Activated CD4-positive, alpha-beta memory T cell treated with anti-CD3 and anti-CD28 coated beads for 36 hours (primary cell): ENCODE measurements around the gene C16orf74. TPM values are rescaled to one million over a fixed set of nuclear protein-coding genes. Genes with fewer than 3 reads are reported as not detected.
A peak's percentile ranks its signal among the peaks of the same experiment; 100 is the strongest.

ENCODE experiments used
- CTCF ChIA-PET: fragments of 350-600 bp; sonication (Branson Sonifier 250); formaldehyde crosslinking; loops from one replicate; lab custom pipeline; 2021; ENCODE audit warnings: antibody characterized with exemption, inconsistent platforms; lab: Charles Lee
- POLR2A ChIA-PET: fragments of 350-600 bp; sonication (Branson Sonifier 250); formaldehyde crosslinking; loops from one replicate; lab custom pipeline; 2021; ENCODE audit warnings: antibody characterized with exemption; lab: Charles Lee
- DNase-seq: peaks from one replicate; pipeline ENCODE4 v3.0.0-alpha.2; 2020
- H3K27ac Mint-ChIP-seq: one replicate; pipeline ENCODE4 v1.8.0; 2021; ENCODE audit warnings: mixed read lengths
- H3K27me3 Mint-ChIP-seq: one replicate; pipeline ENCODE4 v1.8.0; 2021; ENCODE audit warnings: mixed read lengths
- H3K36me3 Mint-ChIP-seq: one replicate; pipeline ENCODE4 v1.8.0; 2021; ENCODE audit warnings: mixed read lengths
- H3K4me1 Mint-ChIP-seq: one replicate; pipeline ENCODE4 v1.8.0; 2021; ENCODE audit warnings: low read depth, mixed read lengths
- H3K4me3 Mint-ChIP-seq: one replicate; pipeline ENCODE4 v1.8.0; 2021; ENCODE audit warnings: mild to moderate bottlenecking, mixed read lengths
- H3K9me3 Mint-ChIP-seq: one replicate; pipeline ENCODE4 v1.8.0; 2021; ENCODE audit warnings: mixed read lengths
- intact Hi-C: fragments of 100-400 bp; cut with micrococcal nuclease; formaldehyde crosslinking; loops from one replicate; pipeline ENCODE4 v1.15.1; 2023
- total RNA-seq, 2 experiments: library from RNA; stranded (reverse); gene quantifications; one replicate each; pipeline ENCODE4 v1.2.3, GENCODE V29; 2021

Gene C16orf74
- not detected for total RNA-seq

GRCh38 chr16:85750827-85751697, at the start of gene C16orf74:
Gene C16orf74 (minus strand): TSS chr16:85751096. CDS start chr16:85735217, 15,879 bp downstream.
- Mint-ChIP-seq H3K36me3 (no peaks in the 10 kb centered on the region), H3K27me3 (peaks cover 29% of the 10 kb centered on the region), H3K9me3 (no peaks in the 10 kb centered on the region), H3K4me1 (peaks cover 9% of the 10 kb centered on the region), H3K4me3 (peak within 1 kb of the TSS; percentile 64), H3K27ac (no peak within 1 kb of the TSS)
- DNase-seq = no peak
- CTCF ChIA-PET = no interaction called here
- POLR2A ChIA-PET = no interaction called here
- intact Hi-C loops = no loop called here

- peak overlapping the region; percentile 82 for H3K4me3 Mint-ChIP-seq
- H3K36me3 Mint-ChIP-seq = peaks cover 49% of the 10 kb centered on the region
- peak overlapping the region; percentile 84 for H3K27ac Mint-ChIP-seq
- intact Hi-C loops = no loop called here
- no peak for DNase-seq
- ChIA-PET POLR2A (interaction anchor here (0.6 kb wide), 1 partner anchor 10 kb away, joined by 3 read pairs; no protein-coding TSS in a partner anchor), CTCF (interaction anchor here (1.7 kb wide), 1 partner anchor 21 kb away, joined by 11 read pairs; no protein-coding TSS in a partner anchor)
- H3K9me3 Mint-ChIP-seq = no peaks in the 10 kb centered on the region
- H3K4me1 Mint-ChIP-seq = peaks cover 55% of the 10 kb centered on the region
- no peaks in the 10 kb centered on the region for H3K27me3 Mint-ChIP-seq
Measured at GRCh38 chr16:85800321-85800669, 49.4 kb upstream of the C16orf74 start.

GRCh38 chr16:85799497-85800320, 48.8 kb upstream of the C16orf74 start, which contains the start of the genes COX4I1 and EMC8:
Gene COX4I1 (plus strand): TSS chr16:85799695. CDS start chr16:85801206, 1,511 bp downstream.
Gene EMC8 (minus strand): TSS chr16:85799544. CDS start chr16:85799295, 249 bp downstream.
- intact Hi-C loops = no loop called here
- peaks cover 43% of the 10 kb centered on the region for H3K36me3 Mint-ChIP-seq

GRCh38 chr16:85798901-85799496, 48.1 kb upstream of the C16orf74 start:
- intact Hi-C loops = no loop called here
- H3K4me1 Mint-ChIP-seq = peaks cover 59% of the 10 kb centered on the region
- H3K9me3 Mint-ChIP-seq = no peaks in the 10 kb centered on the region
- ChIA-PET CTCF (interaction anchor here (0.6 to 1.5 kb wide), 3 partner anchors 21 to 383 kb away, joined by 3 to 4 read pairs (median 3); no protein-coding TSS in a partner anchor), POLR2A (no interaction called here)
- H3K27me3 Mint-ChIP-seq = no peaks in the 10 kb centered on the region
- DNase-seq = peak; percentile 45
- H3K4me3 Mint-ChIP-seq = peak overlapping the region; percentile 86
- peaks cover 42% of the 10 kb centered on the region for H3K36me3 Mint-ChIP-seq
- peak overlapping the region; percentile 85 for H3K27ac Mint-ChIP-seq

More at GRCh38 chr16:85799497-85800320, 48.8 kb upstream of the C16orf74 start, which contains the start of the genes COX4I1 and EMC8:
- POLR2A ChIA-PET = interaction anchor here (0.6 kb wide), 1 partner anchor 11 kb away, joined by 3 read pairs; no protein-coding TSS in a partner anchor
- Mint-ChIP-seq H3K4me3 (peak within 1 kb of the TSS; percentile 86), H3K27me3 (no peaks in the 10 kb centered on the region), H3K4me1 (peaks cover 57% of the 10 kb centered on the region), H3K9me3 (no peaks in the 10 kb centered on the region), H3K27ac (peak within 1 kb of the TSS; percentile 85)
- peak; percentile 96 for DNase-seq
- CTCF ChIA-PET = interaction anchor here (1.7 kb wide), 1 partner anchor 22 kb away, joined by 11 read pairs; no protein-coding TSS in a partner anchor

- no peak for DNase-seq
- Mint-ChIP-seq H3K27me3 (no peaks in the 10 kb centered on the region), H3K4me1 (peaks cover 58% of the 10 kb centered on the region), H3K27ac (peak overlapping the region; percentile 54), H3K36me3 (peaks cover 35% of the 10 kb centered on the region), H3K4me3 (peak overlapping the region; percentile 86), H3K9me3 (no peaks in the 10 kb centered on the region)
- intact Hi-C loops = no loop called here
- ChIA-PET POLR2A (no interaction called here), CTCF (interaction anchor here (0.6 to 1.5 kb wide), 4 partner anchors 21 to 382 kb away, joined by 3 to 5 read pairs (median 4); no protein-coding TSS in a partner anchor)
Measured at GRCh38 chr16:85798283-85798776, 47.4 kb upstream of the C16orf74 start.

GRCh38 chr16:85796599-85796998, 45.7 kb upstream of the C16orf74 start:
- H3K27me3 Mint-ChIP-seq = no peaks in the 10 kb centered on the region
- ChIA-PET CTCF (no interaction called here), POLR2A (no interaction called here)
- DNase-seq = no peak
- intact Hi-C loops = no loop called here
- H3K9me3 Mint-ChIP-seq = no peaks in the 10 kb centered on the region
- H3K4me1 Mint-ChIP-seq = peaks cover 55% of the 10 kb centered on the region
- no peak overlapping the region for H3K4me3 Mint-ChIP-seq
- peaks cover 38% of the 10 kb centered on the region for H3K36me3 Mint-ChIP-seq
- no peak overlapping the region for H3K27ac Mint-ChIP-seq

GRCh38 chr16:85796152-85796551, 45.3 kb upstream of the C16orf74 start:
- Mint-ChIP-seq H3K27me3 (no peaks in the 10 kb centered on the region), H3K4me3 (no peak overlapping the region), H3K9me3 (no peaks in the 10 kb centered on the region), H3K4me1 (peaks cover 54% of the 10 kb centered on the region), H3K27ac (no peak overlapping the region), H3K36me3 (peaks cover 38% of the 10 kb centered on the region)
- POLR2A ChIA-PET = no interaction called here
- DNase-seq = no peak
- CTCF ChIA-PET = no interaction called here
- intact Hi-C loops = no loop called here

- no peaks in the 10 kb centered on the region for H3K27me3 Mint-ChIP-seq
- no peaks in the 10 kb centered on the region for H3K9me3 Mint-ChIP-seq
Measured at GRCh38 chr16:85794696-85795095, 43.8 kb upstream of the C16orf74 start.

GRCh38 chr16:85793662-85794298, 42.9 kb upstream of the C16orf74 start:
- H3K27ac Mint-ChIP-seq = no peak overlapping the region
- no peak overlapping the region for H3K4me3 Mint-ChIP-seq
- peaks cover 41% of the 10 kb centered on the region for H3K36me3 Mint-ChIP-seq
- CTCF ChIA-PET = interaction anchor here (0.8 kb wide), 1 partner anchor 26 kb away, joined by 3 read pairs; no protein-coding TSS in a partner anchor
- no peaks in the 10 kb centered on the region for H3K27me3 Mint-ChIP-seq
- no peaks in the 10 kb centered on the region for H3K9me3 Mint-ChIP-seq
- no peak for DNase-seq
- POLR2A ChIA-PET = no interaction called here
- H3K4me1 Mint-ChIP-seq = peaks cover 50% of the 10 kb centered on the region
- intact Hi-C loops = no loop called here

More at GRCh38 chr16:85794696-85795095, 43.8 kb upstream of the C16orf74 start:
- H3K4me1 Mint-ChIP-seq = peaks cover 49% of the 10 kb centered on the region
- H3K36me3 Mint-ChIP-seq = peaks cover 37% of the 10 kb centered on the region
- no peak overlapping the region for H3K4me3 Mint-ChIP-seq
- ChIA-PET POLR2A (no interaction called here), CTCF (no interaction called here)
- H3K27ac Mint-ChIP-seq = no peak overlapping the region
- intact Hi-C loops = no loop called here
- no peak for DNase-seq

- POLR2A ChIA-PET = no interaction called here
- no peak for DNase-seq
- no peaks in the 10 kb centered on the region for H3K27me3 Mint-ChIP-seq
- no peak overlapping the region for H3K27ac Mint-ChIP-seq
- intact Hi-C loops = no loop called here
- CTCF ChIA-PET = interaction anchor here (1.6 kb wide), 1 partner anchor 72 kb away, joined by 5 read pairs; no protein-coding TSS in a partner anchor
- H3K4me1 Mint-ChIP-seq = peaks cover 21% of the 10 kb centered on the region
- H3K4me3 Mint-ChIP-seq = no peak overlapping the region
- H3K9me3 Mint-ChIP-seq = no peaks in the 10 kb centered on the region
- peaks cover 41% of the 10 kb centered on the region for H3K36me3 Mint-ChIP-seq
Measured at GRCh38 chr16:85789773-85790172, 38.9 kb upstream of the C16orf74 start.

GRCh38 chr16:85788819-85789218, 37.9 kb upstream of the C16orf74 start:
- CTCF ChIA-PET = interaction anchor here (1.6 kb wide), 1 partner anchor 71 kb away, joined by 5 read pairs; no protein-coding TSS in a partner anchor
- Mint-ChIP-seq H3K27ac (no peak overlapping the region), H3K4me1 (peaks cover 18% of the 10 kb centered on the region), H3K27me3 (no peaks in the 10 kb centered on the region), H3K36me3 (peaks cover 40% of the 10 kb centered on the region), H3K4me3 (no peak overlapping the region), H3K9me3 (no peaks in the 10 kb centered on the region)
- POLR2A ChIA-PET = no interaction called here
- intact Hi-C loops = no loop called here
- no peak for DNase-seq
